IMR-90 (cell line): ENCODE results near the gene UNC13B. TPM values are rescaled to one million over a fixed set of nuclear protein-coding genes. Genes with fewer than 3 reads are reported as not detected.

Experiments used
- ATAC-seq: fragments of 200-7000 bp; cut with Tn5 transposase; 2 replicates; pipeline ENCODE4 v1.9.1; 2020; ENCODE audit warnings: low read depth, mild to moderate bottlenecking, moderate library complexity
- BruUV-seq: library from RNA; stranded (reverse); fragments of 400-500 nt; replicated peaks from 2 replicates; lab custom pipeline; 2021; lab: Mats Ljungman, UMichigan
- CTCF ChIA-PET: fragments of 300-600 bp; formaldehyde crosslinking; extraction: SDS; loops from one replicate; lab custom pipeline; 2021; ENCODE audit warnings: antibody characterized with exemption; lab: Yijun Ruan, JAX
- POLR2A ChIA-PET: fragments of 300-600 bp; sonication (Branson Sonifier 250); formaldehyde crosslinking; loops from one replicate; lab custom pipeline; 2022; ENCODE audit warnings: antibody characterized with exemption; ENCODE audit not compliant: unreplicated experiment; lab: Charles Lee
- DNase-seq: peaks from one replicate; pipeline ENCODE4 v3.0.0; 2013
- H2AFZ ChIP-seq: replicated peaks from 2 replicates; pipeline ENCODE3; 2013; ENCODE audit warnings: low read length, mild to moderate bottlenecking; ENCODE audit not compliant: poor library complexity
- H2AK5ac ChIP-seq: 2 replicates; pipeline ENCODE4 v1.6.1; 2013; ENCODE audit warnings: low read depth, low read length, inconsistent platforms
- H2AK9ac ChIP-seq: replicated peaks from 2 replicates; pipeline ENCODE3; 2013; ENCODE audit warnings: mild to moderate bottlenecking, low read depth, low read length, moderate library complexity; ENCODE audit not compliant: poor library complexity
- H2BK120ac ChIP-seq: 2 replicates; pipeline ENCODE4 v1.6.1; 2013; ENCODE audit warnings: low read depth, low read length, inconsistent platforms
- H2BK15ac ChIP-seq: 3 replicates; pipeline ENCODE4 v1.6.1; 2013; ENCODE audit warnings: low read depth, low read length, inconsistent platforms
- H2BK20ac ChIP-seq: 2 replicates; pipeline ENCODE4 v1.6.1; 2013; ENCODE audit warnings: low read depth, mild to moderate bottlenecking, inconsistent platforms, low read length, moderate library complexity
- H2BK5ac ChIP-seq: 2 replicates; pipeline ENCODE4 v1.6.1; 2013; ENCODE audit warnings: mild to moderate bottlenecking, low read depth, low read length, inconsistent platforms; ENCODE audit not compliant: poor library complexity, severe bottlenecking
- H3K14ac ChIP-seq: replicated peaks from 2 replicates; pipeline ENCODE4 v1.6.1; 2013; ENCODE audit warnings: low read depth, low read length, inconsistent platforms
- H3K18ac ChIP-seq: 2 replicates; pipeline ENCODE4 v1.6.1; 2013; ENCODE audit warnings: low read depth, low read length, control low read depth
- H3K23ac ChIP-seq: 2 replicates; pipeline ENCODE4 v1.6.1; 2013; ENCODE audit warnings: low read depth, low read length, inconsistent platforms
- H3K27ac ChIP-seq: 2 replicates; pipeline ENCODE4 v1.5.1; 2013; ENCODE audit warnings: mild to moderate bottlenecking, control low read depth, low read length; ENCODE audit not compliant: insufficient read depth
- H3K27me3 ChIP-seq: 2 replicates; pipeline ENCODE4 v1.6.1; 2013; ENCODE audit warnings: low read length; ENCODE audit not compliant: control insufficient read depth, insufficient read depth
- H3K36me3 ChIP-seq: 2 replicates; pipeline ENCODE4 v1.6.1; 2013; ENCODE audit warnings: low read length, mixed read lengths; ENCODE audit not compliant: control insufficient read depth, insufficient read depth
- H3K4ac ChIP-seq: 2 replicates; pipeline ENCODE4 v1.6.1; 2013; ENCODE audit warnings: low read depth, low read length, inconsistent platforms
- H3K4me1 ChIP-seq: 2 replicates; pipeline ENCODE4 v1.6.1; 2013; ENCODE audit warnings: low read length, mixed read lengths; ENCODE audit not compliant: control insufficient read depth, insufficient read depth
- H3K4me2 ChIP-seq: 2 replicates; pipeline ENCODE4 v1.6.1; 2013; ENCODE audit warnings: low read depth, mild to moderate bottlenecking, control low read depth, low read length, moderate library complexity
- H3K4me3 ChIP-seq: 2 replicates; pipeline ENCODE4 v1.5.1; 2013; ENCODE audit warnings: low read depth, mild to moderate bottlenecking, control low read depth, low read length, moderate library complexity; ENCODE audit not compliant: insufficient read depth
- H3K56ac ChIP-seq: 2 replicates; pipeline ENCODE4 v1.6.1; 2013; ENCODE audit warnings: low read length, inconsistent platforms; ENCODE audit not compliant: insufficient read depth; ENCODE audit errors: extremely low read depth
- H3K79me1 ChIP-seq, 2 experiments: 2 replicates each; pipeline ENCODE4 v1.6.1; 2013; ENCODE audit warnings: low read length in 2 of 2, inconsistent platforms in 1 of 2, low read depth in 1 of 2
- H3K9ac ChIP-seq: 2 replicates; pipeline ENCODE4 v1.6.1; 2013; ENCODE audit warnings: low read depth, low read length, control low read depth
- H3K9me1 ChIP-seq: 2 replicates; pipeline ENCODE4 v1.6.1; 2013; ENCODE audit warnings: low read length, inconsistent platforms; ENCODE audit not compliant: insufficient read depth
- H3K9me3 ChIP-seq: 2 replicates; pipeline ENCODE4 v1.6.1; 2013; ENCODE audit warnings: low read length; ENCODE audit not compliant: control insufficient read depth, insufficient read depth
- H4K20me1 ChIP-seq: 2 replicates; pipeline ENCODE4 v1.6.1; 2013; ENCODE audit warnings: low read length, inconsistent platforms; ENCODE audit not compliant: insufficient read depth
- H4K5ac ChIP-seq: 2 replicates; pipeline ENCODE4 v1.6.1; 2013; ENCODE audit warnings: mild to moderate bottlenecking, low read depth, low read length, control low read depth
- H4K8ac ChIP-seq, 2 experiments: 2 replicates each; pipeline ENCODE4 v1.6.1; 2013; ENCODE audit warnings: low read depth in 2 of 2, low read length in 2 of 2, control low read depth in 1 of 2, inconsistent platforms in 1 of 2
- H4K91ac ChIP-seq: 2 replicates; pipeline ENCODE4 v1.6.1; 2013; ENCODE audit warnings: low read depth, low read length, inconsistent platforms; ENCODE audit not compliant: insufficient read depth
- BHLHE40 ChIP-seq: fragments of 150-350 bp; IDR thresholded peaks from 2 replicates; pipeline ENCODE4 v1.6.1; 2016; ENCODE audit warnings: mild to moderate bottlenecking, low read depth, low read length
- CEBPB ChIP-seq: IDR thresholded peaks from 2 replicates; pipeline ENCODE4 v1.6.1; 2012; ENCODE audit warnings: low read depth, low read length, improper control_type of control experiment
- CHD1 ChIP-seq: IDR thresholded peaks from 2 replicates; pipeline ENCODE4 v1.6.1; 2012; ENCODE audit warnings: low read depth, low read length, improper control_type of control experiment
- FOS ChIP-seq: fragments of 150-350 bp; IDR thresholded peaks from 2 replicates; pipeline ENCODE4 v1.6.1; 2016; ENCODE audit warnings: low read depth, low read length
- MAFK ChIP-seq: IDR thresholded peaks from 2 replicates; pipeline ENCODE4 v1.6.1; 2012; ENCODE audit warnings: low read depth, low read length, improper control_type of control experiment
- MAZ ChIP-seq: IDR thresholded peaks from 2 replicates; pipeline ENCODE4 v1.6.1; 2012; ENCODE audit warnings: low read depth, mild to moderate bottlenecking, low read length, improper control_type of control experiment, moderate library complexity, borderline replicate concordance
- MXI1 ChIP-seq: IDR thresholded peaks from 2 replicates; pipeline ENCODE4 v1.6.1; 2012; ENCODE audit warnings: low read depth, mild to moderate bottlenecking, low read length, moderate library complexity, borderline replicate concordance
- NFE2L2 ChIP-seq: fragments of 150-350 bp; IDR thresholded peaks from 2 replicates; pipeline ENCODE4 v1.6.1; 2016; ENCODE audit warnings: low read depth, mild to moderate bottlenecking, low read length
- POLR2A ChIP-seq: IDR thresholded peaks from 2 replicates; pipeline ENCODE4 v1.6.1; 2012; ENCODE audit warnings: mild to moderate bottlenecking, low read depth, low read length
- RAD21 ChIP-seq: IDR thresholded peaks from 2 replicates; pipeline ENCODE4 v1.6.1; 2012; ENCODE audit warnings: low read length, improper control_type of control experiment
- RCOR1 ChIP-seq: IDR thresholded peaks from 2 replicates; pipeline ENCODE4 v1.6.1; 2012; ENCODE audit warnings: mild to moderate bottlenecking, low read length, improper control_type of control experiment; ENCODE audit not compliant: insufficient replicate concordance
- RFX5 ChIP-seq: IDR thresholded peaks from 2 replicates; pipeline ENCODE4 v1.8.0; 2012; ENCODE audit warnings: low read depth, mild to moderate bottlenecking, low read length, moderate library complexity
- SMC3 ChIP-seq: fragments of 150-350 bp; IDR thresholded peaks from 2 replicates; pipeline ENCODE4 v1.6.1; 2016; ENCODE audit warnings: low read depth, mild to moderate bottlenecking, antibody characterized with exemption, low read length, moderate library complexity
- USF2 ChIP-seq: fragments of 150-350 bp; IDR thresholded peaks from 2 replicates; pipeline ENCODE4 v1.6.1; 2017; ENCODE audit warnings: mild to moderate bottlenecking, antibody characterized with exemption, low read length, low read depth
- WGBS, 2 experiments: methylation state at CpG; one replicate each; pipeline versions ENCODE4 v1.1.5 to v1.1.7; 2013; ENCODE audit warnings: missing lambda C conversion rate in 2 of 2; ENCODE audit not compliant: insufficient read length in 1 of 2; ENCODE audit errors: extremely low coverage in 2 of 2; 5-methylcytosine and 5-hydroxymethylcytosine counted together
- dilution Hi-C: fragments of 300-500 bp; cut with HindIII; formaldehyde crosslinking; loops from one replicate; pipeline ENCODE4 v1.14.3; 2018; ENCODE audit warnings: low sequenced_read_pairs; ENCODE audit not compliant: unreplicated experiment
- in situ Hi-C: fragments of 300-500 bp; cut with MboI; formaldehyde crosslinking; loops from 3 replicates; pipeline ENCODE4 v1.14.3; 2019; ENCODE audit warnings: low sequenced_read_pairs, inconsistent platforms, mixed read lengths
- intact Hi-C: fragments of 100-400 bp; cut with micrococcal nuclease; formaldehyde crosslinking; loops from 2 replicates; pipeline ENCODE4 v1.10.0; 2022
- polyA plus RNA-seq, 3 experiments: library from polyadenylated mRNA; depleted of rRNA; stranded (reverse); fragments of >200 nt; gene quantifications; 2 replicates each; pipeline ENCODE4 v1.2.3, GENCODE V29; 2012; ENCODE audit warnings: low replicate concordance in 1 of 3
- total RNA-seq: library from RNA; depleted of rRNA; stranded (reverse); fragments of >200 nt; gene quantifications from 2 replicates; pipeline ENCODE4 v1.2.3, GENCODE V29; 2012
- TF ChIP-seq, protein P1 (sequence below): conservative IDR thresholded peaks from 2 replicates; pipeline ENCODE4 v1.5.1; 2012; ENCODE audit warnings: mild to moderate bottlenecking, low read depth, low read length, improper control_type of control experiment
- TF ChIP-seq, protein P2 (sequence below): fragments of 150-350 bp; IDR thresholded peaks from 2 replicates; pipeline ENCODE4 v1.6.1; 2016; ENCODE audit warnings: low read depth, mild to moderate bottlenecking, low read length, moderate library complexity, borderline replicate concordance

The UNC13B gene
- total and polyA plus RNA-seq, 2 of the 4 experiments (the other 2 are of a cell fraction): 7.5 to 14.3 TPM

GRCh38 chr9:35357826-35358225 is 196.0 kb downstream of the UNC13B start:
- ChIA-PET CTCF (no interaction called here), POLR2A (no interaction called here)
- Histone ChIP-seq H3K4me3 (no peak overlapping the region), H2BK5ac (no peak overlapping the region), H2AFZ (no peak overlapping the region), H4K20me1 (no peaks in the 10 kb centered on the region), H4K8ac (no peak overlapping the region), H3K27ac (no peak overlapping the region), H3K27me3 (no peaks in the 10 kb centered on the region), H2AK9ac (no peak overlapping the region), H3K9me1 (no peaks in the 10 kb centered on the region), H3K4me1 (peaks cover 4% of the 10 kb centered on the region; the same call in 1 of the 2 replicates), H2AK5ac (no peak overlapping the region), H3K79me1 (no peaks in the 10 kb centered on the region), H3K4ac (no peak overlapping the region), H3K23ac (no peak overlapping the region), H4K5ac (no peak overlapping the region), H3K14ac (no peak overlapping the region), H4K91ac (no peak overlapping the region), H3K36me3 (no peaks in the 10 kb centered on the region), H3K18ac (no peak overlapping the region), H3K56ac (no peak overlapping the region), H3K9me3 (no peaks in the 10 kb centered on the region), H2BK20ac (no peak overlapping the region), H3K4me2 (no peak overlapping the region), H2BK120ac (no peak overlapping the region), H2BK15ac (no peak overlapping the region), H3K9ac (no peak overlapping the region)
- no peak for TF ChIP-seq MAFK
- TF ChIP-seq USF2: no peak
- TF ChIP-seq, protein P1, sequence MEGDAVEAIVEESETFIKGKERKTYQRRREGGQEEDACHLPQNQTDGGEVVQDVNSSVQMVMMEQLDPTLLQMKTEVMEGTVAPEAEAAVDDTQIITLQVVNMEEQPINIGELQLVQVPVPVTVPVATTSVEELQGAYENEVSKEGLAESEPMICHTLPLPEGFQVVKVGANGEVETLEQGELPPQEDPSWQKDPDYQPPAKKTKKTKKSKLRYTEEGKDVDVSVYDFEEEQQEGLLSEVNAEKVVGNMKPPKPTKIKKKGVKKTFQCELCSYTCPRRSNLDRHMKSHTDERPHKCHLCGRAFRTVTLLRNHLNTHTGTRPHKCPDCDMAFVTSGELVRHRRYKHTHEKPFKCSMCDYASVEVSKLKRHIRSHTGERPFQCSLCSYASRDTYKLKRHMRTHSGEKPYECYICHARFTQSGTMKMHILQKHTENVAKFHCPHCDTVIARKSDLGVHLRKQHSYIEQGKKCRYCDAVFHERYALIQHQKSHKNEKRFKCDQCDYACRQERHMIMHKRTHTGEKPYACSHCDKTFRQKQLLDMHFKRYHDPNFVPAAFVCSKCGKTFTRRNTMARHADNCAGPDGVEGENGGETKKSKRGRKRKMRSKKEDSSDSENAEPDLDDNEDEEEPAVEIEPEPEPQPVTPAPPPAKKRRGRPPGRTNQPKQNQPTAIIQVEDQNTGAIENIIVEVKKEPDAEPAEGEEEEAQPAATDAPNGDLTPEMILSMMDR: no peak
- no peak for TF ChIP-seq POLR2A
- no peak for TF ChIP-seq SMC3
- TF ChIP-seq, protein P2, sequence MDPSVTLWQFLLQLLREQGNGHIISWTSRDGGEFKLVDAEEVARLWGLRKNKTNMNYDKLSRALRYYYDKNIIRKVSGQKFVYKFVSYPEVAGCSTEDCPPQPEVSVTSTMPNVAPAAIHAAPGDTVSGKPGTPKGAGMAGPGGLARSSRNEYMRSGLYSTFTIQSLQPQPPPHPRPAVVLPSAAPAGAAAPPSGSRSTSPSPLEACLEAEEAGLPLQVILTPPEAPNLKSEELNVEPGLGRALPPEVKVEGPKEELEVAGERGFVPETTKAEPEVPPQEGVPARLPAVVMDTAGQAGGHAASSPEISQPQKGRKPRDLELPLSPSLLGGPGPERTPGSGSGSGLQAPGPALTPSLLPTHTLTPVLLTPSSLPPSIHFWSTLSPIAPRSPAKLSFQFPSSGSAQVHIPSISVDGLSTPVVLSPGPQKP: no peak
- TF ChIP-seq RAD21: no peak
- TF ChIP-seq MAZ: no peak
- TF ChIP-seq MXI1: no peak
- no peak for TF ChIP-seq CHD1
- TF ChIP-seq CEBPB: no peak
- TF ChIP-seq FOS: no peak
- no peak for TF ChIP-seq RFX5
- no peak for TF ChIP-seq BHLHE40
- TF ChIP-seq RCOR1: no peak
- TF ChIP-seq NFE2L2: no peak
- WGBS, 2 experiments: 40% methylated on average over 1 of the region's 4 CpGs; no CpG with 5 or more reads in 1 of the 2 experiments
- intact Hi-C loops: loop anchor here (10.0 kb wide), 1 partner anchor 177 kb away; no protein-coding TSS in a partner anchor
- in situ Hi-C loops: no loop called here
- ATAC-seq (no peak), DNase-seq (no peak)
- dilution Hi-C loops: no loop called here
- no TSS peak for BruUV-seq
